GM21619 (cell line): Measurements from ENCODE around the gene BHLHE41.

Source experiments
- ATAC-seq: cut with Tn5 transposase; IDR thresholded peaks from one replicate; pipeline ENCODE4 v1.9.1; 2021; ENCODE audit not compliant: unreplicated experiment

The BHLHE41 gene

GRCh38 chr12:26090836-26091510, 33.9 kb downstream of the BHLHE41 start:
- no peak for ATAC-seq

GRCh38 chr12:26088998-26089397, 35.8 kb downstream of the BHLHE41 start:
- ATAC-seq: peak; percentile 97

GRCh38 chr12:26086936-26087335, 37.9 kb downstream of the BHLHE41 start:
- no peak for ATAC-seq

GRCh38 chr12:26080911-26081310, 43.9 kb downstream of the BHLHE41 start:
- no peak for ATAC-seq

GRCh38 chr12:26077915-26078702, 46.7 kb downstream of the BHLHE41 start:
- no peak for ATAC-seq
